HG02840 (cell line): Measurements from ENCODE around the gene VPS51.

ENCODE experiments used
- ATAC-seq: cut with Tn5 transposase; IDR thresholded peaks from one replicate; pipeline ENCODE4 v1.9.1; 2021; ENCODE audit warnings: mild to moderate bottlenecking, moderate library complexity, moderate number of reproducible peaks; ENCODE audit not compliant: unreplicated experiment, low FRiP score

The VPS51 gene

GRCh38 chr11:65104628-65105027 lies 8.6 kb downstream of the VPS51 start:
- no peak for ATAC-seq

- no peak for ATAC-seq
Measured at GRCh38 chr11:65107078-65107477, 11.1 kb downstream of the VPS51 start.

- no peak for ATAC-seq
Measured at GRCh38 chr11:65107751-65108468, 11.9 kb downstream of the VPS51 start.

GRCh38 chr11:65108469-65109123 lies 12.6 kb downstream of the VPS51 start:
- no peak for ATAC-seq

GRCh38 chr11:65109231-65110198 lies 13.5 kb downstream of the VPS51 start:
- ATAC-seq: no peak

GRCh38 chr11:65110354-65110861 lies 14.4 kb downstream of the VPS51 start:
- no peak for ATAC-seq

- ATAC-seq: no peak
Measured at GRCh38 chr11:65111159-65111743, 15.2 kb downstream of the VPS51 start.

GRCh38 chr11:65111744-65112545 lies 15.9 kb downstream of the VPS51 start, which contains the start of gene TM7SF2:
Gene TM7SF2, plus strand, starts transcription at chr11:65111872. Its CDS starts 144 bp downstream, at chr11:65112016.
- ATAC-seq: peak; percentile 64

- ATAC-seq: no peak
Measured at GRCh38 chr11:65112546-65113360, 16.7 kb downstream of the VPS51 start.

- ATAC-seq: no peak
Measured at GRCh38 chr11:65113361-65113756, 17.3 kb downstream of the VPS51 start.

- no peak for ATAC-seq
Measured at GRCh38 chr11:65113839-65114238, 17.8 kb downstream of the VPS51 start.

- no peak for ATAC-seq
Measured at GRCh38 chr11:65114538-65115171, 18.6 kb downstream of the VPS51 start.

- no peak for ATAC-seq
Measured at GRCh38 chr11:65115361-65116082, 19.5 kb downstream of the VPS51 start.

GRCh38 chr11:65116370-65117205 lies 20.6 kb downstream of the VPS51 start:
- ATAC-seq: no peak

- peak; percentile 55 for ATAC-seq
Measured at GRCh38 chr11:65117206-65118096, 21.4 kb downstream of the VPS51 start, which contains the start of gene ZNHIT2. Gene ZNHIT2, minus strand, starts transcription at chr11:65117701. Its CDS starts 48 bp downstream, at chr11:65117653.
